HCT116 (cell line): ENCODE results near the gene GARS1.

ENCODE experiments used
- EZH2 ChIP-seq: fragments of 200-600 bp; sonication (generic); IDR thresholded peaks from 2 replicates; pipeline ENCODE4 v1.6.1; 2017; ENCODE audit warnings: antibody characterized with exemption, mixed run types
- EZH2phosphoT487 ChIP-seq: fragments of 200-600 bp; IDR thresholded peaks from 2 replicates; pipeline ENCODE4 v1.6.1; 2018; ENCODE audit warnings: antibody characterized with exemption, borderline replicate concordance
- POLR2A ChIP-seq: IDR thresholded peaks from 2 replicates; pipeline ENCODE4 v1.7.0; 2011; ENCODE audit warnings: borderline replicate concordance; ENCODE audit not compliant: insufficient read depth, insufficient read length; ENCODE audit errors: extremely low read depth
- POLR2AphosphoS5 ChIP-seq: IDR thresholded peaks from 2 replicates; pipeline ENCODE4 v1.6.1; 2011; ENCODE audit warnings: mild to moderate bottlenecking, low read depth, low read length, moderate library complexity
- SRF ChIP-seq: IDR thresholded peaks from 2 replicates; pipeline ENCODE4 v1.6.1; 2012; ENCODE audit warnings: low read depth
- TCF7L2 ChIP-seq: IDR thresholded peaks from 2 replicates; pipeline ENCODE4 v1.7.0; 2011; ENCODE audit warnings: borderline replicate concordance, inconsistent platforms; ENCODE audit not compliant: insufficient read depth, insufficient read length; ENCODE audit errors: extremely low read depth
- YY1 ChIP-seq: IDR thresholded peaks from 2 replicates; pipeline ENCODE4 v1.6.1; 2011; ENCODE audit warnings: low read length, low read depth, moderate library complexity, mild to moderate bottlenecking; ENCODE audit not compliant: insufficient replicate concordance; ENCODE audit errors: extremely low read depth
- ZNF274 ChIP-seq: fragments of 200-500 bp; sonication (Bioruptor generic); IDR thresholded peaks from 2 replicates; pipeline ENCODE4 v1.6.1; 2014; ENCODE audit warnings: mild to moderate bottlenecking, low read depth, low read length, inconsistent platforms
- TF ChIP-seq, protein P1 (sequence below), 3 experiments: fragments of 200-600 bp in 1 of 3; sonication (generic) in 1 of 3; IDR thresholded peaks in 2 of 3; conservative IDR thresholded peaks in 1 of 3; 2 replicates each; pipeline ENCODE4 v1.5.1; 2012 to 2017; ENCODE audit warnings: low read depth in 2 of 3, low read length in 2 of 3, antibody characterized with exemption in 1 of 3, borderline replicate concordance in 1 of 3, control low read depth in 1 of 3, mild to moderate bottlenecking in 1 of 3, mixed read lengths in 1 of 3, mixed run types in 1 of 3, moderate library complexity in 1 of 3; ENCODE audit not compliant: insufficient read depth in 1 of 3
- TF ChIP-seq, protein P2 (sequence below): IDR thresholded peaks from 2 replicates; pipeline ENCODE4 v1.6.1; 2012

DNA sequence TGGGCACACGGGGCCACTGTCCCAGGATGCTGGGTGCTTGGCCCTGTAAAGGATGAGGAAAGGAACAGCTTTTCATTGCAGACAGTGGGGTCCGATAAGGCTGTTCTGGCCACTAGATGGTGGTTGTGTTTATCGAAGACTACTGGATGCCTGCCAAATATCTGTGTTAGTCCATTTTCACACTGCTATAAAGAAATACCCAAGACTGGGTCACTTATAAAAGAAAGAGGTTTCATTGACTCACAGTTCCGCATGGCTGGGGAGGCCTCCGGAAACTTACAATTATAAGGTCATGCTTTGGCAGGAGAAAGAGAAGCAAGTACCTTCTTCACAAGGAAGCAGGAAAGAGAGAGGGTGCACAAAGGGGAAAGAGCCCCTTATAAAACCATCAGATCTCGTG is 32.2 kb upstream of the GARS1 start:
- no peak for TF ChIP-seq TCF7L2
- TF ChIP-seq, protein P1, sequence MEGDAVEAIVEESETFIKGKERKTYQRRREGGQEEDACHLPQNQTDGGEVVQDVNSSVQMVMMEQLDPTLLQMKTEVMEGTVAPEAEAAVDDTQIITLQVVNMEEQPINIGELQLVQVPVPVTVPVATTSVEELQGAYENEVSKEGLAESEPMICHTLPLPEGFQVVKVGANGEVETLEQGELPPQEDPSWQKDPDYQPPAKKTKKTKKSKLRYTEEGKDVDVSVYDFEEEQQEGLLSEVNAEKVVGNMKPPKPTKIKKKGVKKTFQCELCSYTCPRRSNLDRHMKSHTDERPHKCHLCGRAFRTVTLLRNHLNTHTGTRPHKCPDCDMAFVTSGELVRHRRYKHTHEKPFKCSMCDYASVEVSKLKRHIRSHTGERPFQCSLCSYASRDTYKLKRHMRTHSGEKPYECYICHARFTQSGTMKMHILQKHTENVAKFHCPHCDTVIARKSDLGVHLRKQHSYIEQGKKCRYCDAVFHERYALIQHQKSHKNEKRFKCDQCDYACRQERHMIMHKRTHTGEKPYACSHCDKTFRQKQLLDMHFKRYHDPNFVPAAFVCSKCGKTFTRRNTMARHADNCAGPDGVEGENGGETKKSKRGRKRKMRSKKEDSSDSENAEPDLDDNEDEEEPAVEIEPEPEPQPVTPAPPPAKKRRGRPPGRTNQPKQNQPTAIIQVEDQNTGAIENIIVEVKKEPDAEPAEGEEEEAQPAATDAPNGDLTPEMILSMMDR (IDR thresholded peaks at IDR 0.05 in 2 of 3, conservative IDR thresholded peaks at IDR 0.05 in 1 of 3; ENCODE audit: borderline replicate concordance in 1 of 3, insufficient read depth in 1 of 3, low read depth in 2 of 3, low read length in 2 of 3) = no peak
- TF ChIP-seq EZH2 = no peak
- no peak for TF ChIP-seq YY1
- no peak for TF ChIP-seq POLR2AphosphoS5
- no peak for TF ChIP-seq EZH2phosphoT487
- TF ChIP-seq SRF = no peak
- TF ChIP-seq POLR2A = no peak
- TF ChIP-seq ZNF274 = no peak
- TF ChIP-seq, protein P2, sequence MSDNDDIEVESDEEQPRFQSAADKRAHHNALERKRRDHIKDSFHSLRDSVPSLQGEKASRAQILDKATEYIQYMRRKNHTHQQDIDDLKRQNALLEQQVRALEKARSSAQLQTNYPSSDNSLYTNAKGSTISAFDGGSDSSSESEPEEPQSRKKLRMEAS = no peak
